Prostate gland (tissue), 2 donors: ENCODE data around the gene LNX1.

ENCODE experiments used
- POLR2A ChIP-seq: fragments of 450-650 bp; IDR thresholded peaks from one replicate; pipeline ENCODE4 v1.6.1; 2016; ENCODE audit warnings: antibody characterized with exemption, mild to moderate bottlenecking
- TF ChIP-seq, protein P1 (sequence below), 4 experiments: fragments of 200-600 bp in 2 of 4; fragments of 450-650 bp in 2 of 4; sonication (generic) in 2 of 4; IDR thresholded peaks; 1 replicate in 3 of 4; 2 replicates in 1 of 4; pipeline ENCODE4 v1.5.1; 2016 to 2019; ENCODE audit warnings: antibody characterized with exemption in 4 of 4, mild to moderate bottlenecking in 2 of 4, moderate library complexity in 2 of 4

DNA sequence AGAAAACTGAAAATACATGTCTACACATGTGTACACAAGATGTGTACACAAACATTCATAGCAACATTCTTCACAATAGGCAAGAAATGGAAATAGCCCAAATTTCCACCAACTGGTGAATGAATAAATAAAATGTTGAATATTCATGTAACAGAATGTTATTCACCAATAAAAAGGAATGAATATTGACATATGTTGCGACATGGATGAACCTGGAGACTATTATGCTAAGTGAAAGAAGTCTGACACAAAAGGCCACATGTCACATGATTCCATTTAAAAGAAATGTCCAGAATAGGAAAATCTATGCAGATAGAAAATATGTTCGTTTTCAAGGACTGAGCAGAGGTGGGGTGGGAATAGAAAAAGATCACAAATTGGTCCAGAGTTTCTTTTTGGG is 34.6 kb upstream of the LNX1 start:
- TF ChIP-seq POLR2A = no peak
- TF ChIP-seq, protein P1, sequence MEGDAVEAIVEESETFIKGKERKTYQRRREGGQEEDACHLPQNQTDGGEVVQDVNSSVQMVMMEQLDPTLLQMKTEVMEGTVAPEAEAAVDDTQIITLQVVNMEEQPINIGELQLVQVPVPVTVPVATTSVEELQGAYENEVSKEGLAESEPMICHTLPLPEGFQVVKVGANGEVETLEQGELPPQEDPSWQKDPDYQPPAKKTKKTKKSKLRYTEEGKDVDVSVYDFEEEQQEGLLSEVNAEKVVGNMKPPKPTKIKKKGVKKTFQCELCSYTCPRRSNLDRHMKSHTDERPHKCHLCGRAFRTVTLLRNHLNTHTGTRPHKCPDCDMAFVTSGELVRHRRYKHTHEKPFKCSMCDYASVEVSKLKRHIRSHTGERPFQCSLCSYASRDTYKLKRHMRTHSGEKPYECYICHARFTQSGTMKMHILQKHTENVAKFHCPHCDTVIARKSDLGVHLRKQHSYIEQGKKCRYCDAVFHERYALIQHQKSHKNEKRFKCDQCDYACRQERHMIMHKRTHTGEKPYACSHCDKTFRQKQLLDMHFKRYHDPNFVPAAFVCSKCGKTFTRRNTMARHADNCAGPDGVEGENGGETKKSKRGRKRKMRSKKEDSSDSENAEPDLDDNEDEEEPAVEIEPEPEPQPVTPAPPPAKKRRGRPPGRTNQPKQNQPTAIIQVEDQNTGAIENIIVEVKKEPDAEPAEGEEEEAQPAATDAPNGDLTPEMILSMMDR (IDR thresholded peaks at IDR 0.05) = no peak
